ENCODE results near the gene PRICKLE2.

- no peak for TF ChIP-seq HCFC1 (IDR thresholded peaks at IDR 0.05; ENCODE audit: low read length)
- no peak for TF ChIP-seq POLR2A (IDR thresholded peaks at IDR 0.05; ENCODE audit: low read depth, low read length)
- no peak for TF ChIP-seq SRF (IDR thresholded peaks at IDR 0.05; ENCODE audit: low read depth in 2 of 2, low read length in 2 of 2)
- TF ChIP-seq EP300 (IDR thresholded peaks at IDR 0.05; ENCODE audit: borderline replicate concordance in 1 of 2, control insufficient read depth in 1 of 2, low read depth in 2 of 2, low read length in 2 of 2) = no peak
- no peak for TF ChIP-seq CTCF (IDR thresholded peaks at IDR 0.05 in 2 of 3, conservative IDR thresholded peaks at IDR 0.05 in 1 of 3; ENCODE audit: control insufficient read depth in 2 of 3, extremely low read depth in 1 of 3, insufficient read depth in 1 of 3, low read depth in 3 of 3, low read length in 3 of 3)
- no peak for TF ChIP-seq PBX3 (IDR thresholded peaks at IDR 0.05; ENCODE audit: insufficient replicate concordance, low read depth, low read length)
- no peak for TF ChIP-seq CBX3 (IDR thresholded peaks at IDR 0.05; ENCODE audit: borderline replicate concordance, low read depth)
- TF ChIP-seq POLR2AphosphoS5 (IDR thresholded peaks at IDR 0.05; ENCODE audit: low read length) = no peak
- TF ChIP-seq ZBTB33 (IDR thresholded peaks at IDR 0.05) = no peak
- no peak for TF ChIP-seq SMARCA5 (IDR thresholded peaks at IDR 0.05)
Observed at GRCh38 chr3:64272842-64273241, 47.6 kb upstream of the PRICKLE2 start.

Data from GM12878 (cell line).